Peyer's patch (tissue), 4 donors: Measurements from ENCODE around the gene TRIM15. TPM values are rescaled to one million over a fixed set of nuclear protein-coding genes. Genes with fewer than 3 reads are reported as not detected.

Source experiments
- DNase-seq, 3 donors: peaks; one replicate each; pipeline ENCODE4 v3.0.0-alpha.2; 2017 to 2019
- H3K27ac ChIP-seq, 4 donors: fragments of 200-600 bp; sonication (generic); one replicate each; pipeline ENCODE4 v1.5.1; 2016 to 2019
- H3K27me3 ChIP-seq, 2 donors: fragments of 200-600 bp; sonication (generic); one replicate each; pipeline ENCODE4 v1.5.1; 2019
- H3K36me3 ChIP-seq, 3 donors: fragments of 200-600 bp; sonication (generic); one replicate each; pipeline ENCODE4 v1.5.1; 2016 to 2019
- H3K4me1 ChIP-seq, 4 donors: fragments of 200-600 bp; sonication (generic); one replicate each; pipeline ENCODE4 v1.5.1; 2016 to 2019
- H3K4me3 ChIP-seq, 4 donors: fragments of 200-600 bp; sonication (generic); 1 replicate in 3 of 4; 2 replicates in 1 of 4; pipeline ENCODE4 v1.5.1; 2016 to 2019; ENCODE audit warnings: mild to moderate bottlenecking in 1 of 4
- H3K9me3 ChIP-seq, 4 donors: fragments of 200-600 bp; sonication (generic); one replicate each; pipeline ENCODE4 v1.5.1; 2016 to 2019; ENCODE audit warnings: mild to moderate bottlenecking in 1 of 4
- CTCF ChIP-seq, 6 experiments: fragments of 450-650 bp in 4 of 6; fragments of 200-600 bp in 2 of 6; sonication (generic) in 1 of 6; IDR thresholded peaks; one replicate each; pipeline ENCODE4 v1.5.1; 2017 to 2019; ENCODE audit warnings: antibody characterized with exemption in 6 of 6, mild to moderate bottlenecking in 3 of 6, moderate library complexity in 1 of 6
- POLR2A ChIP-seq, 2 donors: fragments of 450-650 bp; IDR thresholded peaks; one replicate each; pipeline ENCODE4 v1.5.1; 2017; ENCODE audit warnings: antibody characterized with exemption in 2 of 2, mild to moderate bottlenecking in 2 of 2, moderate library complexity in 2 of 2
- total RNA-seq, 4 donors: library from RNA; depleted of rRNA; stranded (reverse); fragments of >200 nt; gene quantifications; one replicate each; pipeline ENCODE4 v1.1.0, GENCODE V29; 2016

Gene TRIM15
- total RNA-seq, 4 donors from 2014 or later = 19.8 to 110 (median 81.0) TPM

GRCh38 chr6:30122515-30122914, 40.8 kb upstream of the TRIM15 start:
- Histone ChIP-seq H3K27me3 (peaks cover 0 to 1% of the 10 kb centered on the region in 2 donors), H3K4me3 (no peak overlapping the region), H3K4me1 (peaks cover 0 to 14% (median 0%) of the 10 kb centered on the region in 4 donors), H3K27ac (peak overlapping the region in 3 of 4 donors; percentile 50 to 79 (median 66)), H3K9me3 (no peaks in the 10 kb centered on the region), H3K36me3 (no peaks in the 10 kb centered on the region)
- peak in 1 of 3 donors; percentile 74 for DNase-seq
- TF ChIP-seq CTCF (IDR thresholded peaks at IDR 0.05) (no peak), POLR2A (IDR thresholded peaks at IDR 0.05) (no peak)

GRCh38 chr6:30127238-30128093, 35.9 kb upstream of the TRIM15 start:
- TF ChIP-seq CTCF (IDR thresholded peaks at IDR 0.05) (no peak), POLR2A (IDR thresholded peaks at IDR 0.05) (no peak)
- no peak overlapping the region for H3K4me3 ChIP-seq
- H3K27me3 ChIP-seq = peaks cover 0 to 8% of the 10 kb centered on the region in 2 donors
- no peak overlapping the region for H3K27ac ChIP-seq
- H3K36me3 ChIP-seq = no peaks in the 10 kb centered on the region
- no peaks in the 10 kb centered on the region for H3K9me3 ChIP-seq
- no peak for DNase-seq
- H3K4me1 ChIP-seq = peaks cover 0 to 23% (median 2%) of the 10 kb centered on the region in 4 donors

GRCh38 chr6:30129265-30130178, 33.8 kb upstream of the TRIM15 start:
- peak overlapping the region in 2 of 4 donors; percentile 25 to 59 for H3K27ac ChIP-seq
- no peaks in the 10 kb centered on the region for H3K9me3 ChIP-seq
- H3K4me3 ChIP-seq = no peak overlapping the region
- peaks cover 0 to 8% of the 10 kb centered on the region in 2 donors for H3K27me3 ChIP-seq
- no peak for DNase-seq
- H3K36me3 ChIP-seq = no peaks in the 10 kb centered on the region
- TF ChIP-seq POLR2A (IDR thresholded peaks at IDR 0.05) = no peak
- TF ChIP-seq CTCF (IDR thresholded peaks at IDR 0.05) = no peak
- peaks cover 0 to 14% (median 2%) of the 10 kb centered on the region in 4 donors for H3K4me1 ChIP-seq

GRCh38 chr6:30130179-30130679, 33.1 kb upstream of the TRIM15 start:
- Histone ChIP-seq H3K36me3 (no peaks in the 10 kb centered on the region), H3K9me3 (no peaks in the 10 kb centered on the region), H3K4me3 (no peak overlapping the region), H3K4me1 (peaks cover 0 to 14% (median 2%) of the 10 kb centered on the region in 4 donors), H3K27me3 (peaks cover 0 to 8% of the 10 kb centered on the region in 2 donors), H3K27ac (peak overlapping the region in 3 of 4 donors; percentile 2 to 59 (median 25))
- TF ChIP-seq CTCF (IDR thresholded peaks at IDR 0.05) (no peak), POLR2A (IDR thresholded peaks at IDR 0.05) (no peak)
- no peak for DNase-seq
